GM12874 (cell line): ENCODE results near the gene EVI2B.

Experiments used
- TF ChIP-seq, protein P1 (sequence below): IDR thresholded peaks from 2 replicates; pipeline ENCODE4 v1.5.1; 2011; ENCODE audit warnings: low read depth, mild to moderate bottlenecking, control low read depth, low read length, moderate library complexity; ENCODE audit not compliant: insufficient read depth

EVI2B gene

DNA sequence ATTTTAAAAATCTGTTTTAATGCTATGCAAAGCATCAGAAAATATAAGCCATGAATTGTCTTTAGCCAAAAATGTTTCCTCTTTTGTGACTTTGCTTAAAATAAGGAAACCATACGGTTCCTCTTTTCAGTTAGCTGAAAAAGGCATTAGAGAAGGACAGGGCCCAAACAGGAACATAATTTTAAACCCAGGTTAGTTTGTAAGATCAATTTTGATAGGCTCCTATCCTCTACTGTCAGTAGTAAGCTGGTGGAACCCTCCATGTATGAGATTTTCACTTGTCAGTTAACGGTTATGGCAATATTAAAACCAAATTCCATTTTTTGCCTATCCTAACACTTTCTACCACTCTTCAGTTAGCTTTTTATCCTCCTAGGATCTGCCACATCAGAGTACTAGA lies 4.3 kb downstream of the EVI2B start:
- TF ChIP-seq, protein P1, sequence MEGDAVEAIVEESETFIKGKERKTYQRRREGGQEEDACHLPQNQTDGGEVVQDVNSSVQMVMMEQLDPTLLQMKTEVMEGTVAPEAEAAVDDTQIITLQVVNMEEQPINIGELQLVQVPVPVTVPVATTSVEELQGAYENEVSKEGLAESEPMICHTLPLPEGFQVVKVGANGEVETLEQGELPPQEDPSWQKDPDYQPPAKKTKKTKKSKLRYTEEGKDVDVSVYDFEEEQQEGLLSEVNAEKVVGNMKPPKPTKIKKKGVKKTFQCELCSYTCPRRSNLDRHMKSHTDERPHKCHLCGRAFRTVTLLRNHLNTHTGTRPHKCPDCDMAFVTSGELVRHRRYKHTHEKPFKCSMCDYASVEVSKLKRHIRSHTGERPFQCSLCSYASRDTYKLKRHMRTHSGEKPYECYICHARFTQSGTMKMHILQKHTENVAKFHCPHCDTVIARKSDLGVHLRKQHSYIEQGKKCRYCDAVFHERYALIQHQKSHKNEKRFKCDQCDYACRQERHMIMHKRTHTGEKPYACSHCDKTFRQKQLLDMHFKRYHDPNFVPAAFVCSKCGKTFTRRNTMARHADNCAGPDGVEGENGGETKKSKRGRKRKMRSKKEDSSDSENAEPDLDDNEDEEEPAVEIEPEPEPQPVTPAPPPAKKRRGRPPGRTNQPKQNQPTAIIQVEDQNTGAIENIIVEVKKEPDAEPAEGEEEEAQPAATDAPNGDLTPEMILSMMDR: no peak

DNA sequence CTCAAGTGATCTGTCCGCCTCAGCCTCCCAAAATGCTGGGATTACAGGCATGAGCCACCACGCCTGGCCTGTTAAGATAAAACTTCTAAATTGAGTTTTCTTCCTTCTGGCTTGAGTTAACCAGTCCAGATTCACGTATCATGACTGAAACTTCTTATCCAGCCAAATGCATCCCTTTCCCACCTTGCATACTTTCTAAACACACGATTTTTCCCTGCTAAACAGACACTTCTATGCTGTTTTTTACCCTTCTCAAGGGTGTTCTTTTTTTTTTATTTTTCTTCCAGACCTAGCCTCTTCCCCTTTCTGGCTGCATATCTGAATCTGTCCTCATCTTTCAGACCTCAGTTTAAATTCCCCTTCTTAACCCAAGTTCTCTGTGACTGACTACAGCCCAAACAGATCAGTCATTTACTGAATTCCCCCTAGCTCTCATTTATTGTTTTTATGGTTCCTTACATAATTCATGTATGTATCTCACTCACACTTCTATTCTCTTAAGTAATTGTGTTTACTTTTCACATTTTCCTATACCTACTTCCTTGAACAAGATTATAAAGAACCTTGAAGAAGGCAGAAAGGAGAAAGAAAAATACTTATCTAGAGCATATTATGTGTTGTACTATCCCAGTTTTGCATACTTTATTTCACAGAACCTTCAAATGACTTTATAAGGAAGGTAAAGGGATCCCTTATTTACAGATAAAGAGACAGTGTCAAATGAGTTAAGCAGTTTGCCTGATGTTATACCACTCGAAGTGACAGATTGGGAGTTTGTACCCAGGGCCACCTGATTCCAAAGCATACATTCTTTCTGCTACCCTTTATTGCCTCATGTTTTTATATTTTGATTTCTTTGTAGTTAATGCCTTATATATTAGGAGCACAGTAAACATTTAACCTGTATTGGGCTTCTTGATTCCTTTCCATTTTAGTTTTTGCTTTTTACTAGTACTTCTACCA lies 5.2 kb downstream of the EVI2B start:
- TF ChIP-seq, protein P1: no peak

DNA sequence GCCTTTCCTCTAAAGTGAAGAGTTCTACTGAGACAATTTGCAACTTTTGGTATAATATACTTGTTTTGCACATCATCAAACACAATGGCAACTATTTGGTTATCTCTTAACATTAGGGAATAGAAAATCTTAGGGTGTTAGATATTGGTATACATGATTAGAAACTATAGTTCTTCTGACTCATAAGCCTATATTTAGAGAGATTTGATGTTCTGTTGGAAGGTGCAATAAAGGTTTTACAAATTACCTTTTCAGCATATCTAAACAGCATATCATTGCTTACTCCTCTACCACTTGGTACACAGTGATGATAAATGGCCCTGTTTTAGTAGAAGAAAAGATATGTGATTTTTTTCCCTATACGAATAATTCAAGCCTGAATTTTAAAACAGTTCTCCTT lies 6.2 kb downstream of the EVI2B start:
- TF ChIP-seq, protein P1: no peak

DNA sequence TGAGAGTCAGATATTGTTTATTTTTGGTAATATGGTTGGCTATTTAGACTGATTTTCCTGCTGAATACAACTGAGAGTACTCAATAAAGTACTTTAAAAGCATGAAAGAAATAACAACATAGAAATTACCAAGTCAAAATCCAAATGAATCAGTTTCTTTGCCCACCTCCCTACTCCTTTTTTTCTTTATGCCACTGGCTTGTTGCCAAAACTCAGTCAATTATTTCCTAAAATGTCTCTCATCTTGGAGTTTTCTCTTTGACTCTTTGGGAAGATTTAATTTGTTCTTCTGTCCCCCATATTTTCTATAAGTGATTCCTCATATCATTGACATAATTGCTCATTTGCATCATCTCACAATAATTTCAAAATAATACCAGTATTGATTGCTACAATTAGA lies 14.2 kb downstream of the EVI2B start:
- TF ChIP-seq, protein P1: no peak

DNA sequence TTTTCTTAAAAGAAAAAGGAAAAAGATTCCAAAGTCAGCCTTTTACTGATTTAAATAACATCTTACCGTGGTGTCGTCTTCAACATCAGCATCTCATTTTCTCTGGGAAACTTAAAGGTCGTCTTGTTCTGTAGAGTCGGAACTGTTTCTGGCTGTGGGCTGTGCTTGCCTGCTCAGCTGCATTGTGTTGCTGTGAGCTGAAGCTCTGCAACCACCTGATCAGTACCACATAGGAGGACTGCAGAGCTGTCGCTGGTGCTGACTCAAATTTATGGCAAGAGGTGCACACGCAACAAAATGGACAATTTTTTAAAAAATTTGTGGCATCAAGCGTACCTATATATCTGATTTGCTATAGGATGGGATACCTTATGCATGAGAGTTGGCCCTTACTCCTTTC lies 16.8 kb downstream of the EVI2B start, which contains the start of gene OMG:
Gene OMG (minus strand): TSS at position 150 of the 400 bp plus-strand sequence. CDS start 908 bp downstream, outside the sequence.
- TF ChIP-seq, protein P1: no peak

DNA sequence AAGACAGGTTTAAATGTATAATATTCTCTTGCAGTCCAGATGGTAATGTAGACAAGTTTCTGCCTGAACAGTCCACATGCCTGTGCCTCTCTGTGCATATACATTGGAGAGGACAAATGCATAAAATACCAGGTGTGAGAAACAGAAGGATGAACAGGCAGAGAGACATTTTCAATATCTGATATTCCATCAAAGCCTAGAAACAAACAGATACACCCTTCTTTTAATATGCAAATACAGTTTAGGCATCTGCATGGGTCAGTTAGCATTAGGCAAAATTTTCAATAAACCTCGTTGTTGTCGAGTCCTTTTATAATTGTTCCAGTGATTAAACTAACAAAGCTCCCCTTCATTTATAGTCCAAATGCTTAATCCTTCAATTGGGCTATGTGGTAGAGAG lies 17.7 kb downstream of the EVI2B start:
- TF ChIP-seq, protein P1: no peak

DNA sequence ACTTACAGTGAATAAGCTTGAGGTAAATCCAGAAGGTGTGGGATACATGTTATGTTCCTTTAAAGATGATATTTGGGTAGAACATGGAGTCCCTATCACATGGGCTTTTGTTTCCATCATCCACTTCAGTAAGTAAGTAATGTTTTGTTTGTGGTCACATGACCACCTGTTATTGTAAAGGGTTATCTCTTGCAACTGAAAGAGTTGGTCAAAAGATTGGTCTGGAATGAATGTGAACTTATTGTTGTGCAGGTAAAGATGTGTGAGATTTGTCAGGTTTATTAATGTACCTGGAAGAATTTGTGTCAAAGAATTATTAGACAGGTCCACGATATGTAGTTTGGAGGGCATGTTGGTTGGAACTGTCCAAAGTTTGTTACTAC lies 18.4 kb downstream of the EVI2B start:
- TF ChIP-seq, protein P1: no peak
